Lower leg skin (tissue), 4 donors: ENCODE data around the gene NEURL1. TPM values are rescaled to one million over a fixed set of nuclear protein-coding genes. Genes with fewer than 3 reads are reported as not detected.

Experiments
- DNase-seq, 2 donors: peaks; one replicate each; pipeline ENCODE4 v3.0.0-alpha.2; 2019; ENCODE audit warnings: low spot score in 2 of 2
- H3K4me3 ChIP-seq: fragments of 200-600 bp; sonication (generic); 2 replicates; pipeline ENCODE4 v1.5.1; 2017; ENCODE audit warnings: mild to moderate bottlenecking, low read depth; ENCODE audit not compliant: poor library complexity, severe bottlenecking
- POLR2A ChIP-seq, 2 donors: fragments of 450-650 bp; IDR thresholded peaks; one replicate each; pipeline ENCODE4 v1.6.1; 2016 to 2017; ENCODE audit warnings: antibody characterized with exemption in 2 of 2, mild to moderate bottlenecking in 1 of 2, moderate library complexity in 1 of 2
- WGBS, 2 donors: methylation state at CpG; one replicate each; pipeline ENCODE4 v1.1.5; 2018; 5-methylcytosine and 5-hydroxymethylcytosine counted together
- intact Hi-C: fragments of 100-400 bp; cut with DNase I; formaldehyde crosslinking; loops from one replicate; pipeline ENCODE4 v1.15.0; 2023; ENCODE audit warnings: low total_unique reads
- total RNA-seq, 4 donors: library from RNA; depleted of rRNA; stranded (reverse); fragments of >200 nt; gene quantifications; one replicate each; pipeline ENCODE4 v1.1.0, GENCODE V29; 2016
- TF ChIP-seq, protein P1 (sequence below), 3 donors: fragments of 450-650 bp; IDR thresholded peaks; one replicate each; pipeline ENCODE4 v1.5.1; 2016; ENCODE audit warnings: antibody characterized with exemption in 3 of 3, mild to moderate bottlenecking in 3 of 3, moderate library complexity in 2 of 3

The NEURL1 gene
- total RNA-seq, 4 donors from 2014 or later = 0.13 to 0.23 (median 0.22) TPM; not detected in 1

DNA sequence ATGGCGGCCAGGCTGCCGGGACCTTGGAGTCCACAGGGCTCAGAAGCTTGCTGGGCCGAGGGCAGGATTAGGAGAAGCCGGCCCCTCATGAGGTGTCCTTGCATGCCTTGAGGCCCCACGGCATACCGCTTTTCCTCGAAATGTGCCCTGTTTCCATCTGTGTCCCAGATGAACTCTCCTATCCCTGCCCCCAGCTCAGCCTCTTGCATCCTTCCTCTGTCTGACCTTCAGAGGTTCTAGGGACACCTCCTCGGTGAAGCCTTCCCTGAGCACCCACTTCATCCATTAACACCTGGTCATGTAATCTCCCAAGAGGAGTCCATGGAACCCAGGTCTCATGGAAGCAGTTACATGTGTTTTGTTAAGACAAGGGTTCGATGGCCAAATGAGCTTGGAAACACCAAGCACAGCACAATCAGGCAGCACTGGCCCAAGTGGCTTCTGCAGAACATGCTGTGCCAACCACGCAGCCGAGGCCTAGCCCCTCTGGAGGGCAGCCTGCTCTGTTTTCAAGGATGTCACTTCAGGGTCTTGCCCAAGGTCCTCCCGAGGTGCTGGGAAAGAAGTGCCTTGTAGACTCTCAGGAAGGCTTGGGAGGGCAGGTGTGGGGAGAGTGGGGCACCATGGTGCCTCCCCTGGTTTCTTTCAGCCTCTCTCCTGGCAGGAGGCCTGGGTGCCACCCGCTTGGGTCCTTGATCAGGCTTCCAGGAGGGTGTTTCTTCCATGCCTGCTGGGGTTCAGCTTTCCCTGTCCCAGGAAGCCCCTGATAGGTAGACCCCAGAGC lies 124.3 kb downstream of the NEURL1 start:
- DNase-seq = no peak
- WGBS, 2 donors = 81 to 92% methylated on average over 12 to 13 of the region's 13 CpGs
- no peak overlapping the region for H3K4me3 ChIP-seq
- intact Hi-C loops = no loop called here
- TF ChIP-seq POLR2A (IDR thresholded peaks at IDR 0.05) = no peak
- TF ChIP-seq, protein P1, sequence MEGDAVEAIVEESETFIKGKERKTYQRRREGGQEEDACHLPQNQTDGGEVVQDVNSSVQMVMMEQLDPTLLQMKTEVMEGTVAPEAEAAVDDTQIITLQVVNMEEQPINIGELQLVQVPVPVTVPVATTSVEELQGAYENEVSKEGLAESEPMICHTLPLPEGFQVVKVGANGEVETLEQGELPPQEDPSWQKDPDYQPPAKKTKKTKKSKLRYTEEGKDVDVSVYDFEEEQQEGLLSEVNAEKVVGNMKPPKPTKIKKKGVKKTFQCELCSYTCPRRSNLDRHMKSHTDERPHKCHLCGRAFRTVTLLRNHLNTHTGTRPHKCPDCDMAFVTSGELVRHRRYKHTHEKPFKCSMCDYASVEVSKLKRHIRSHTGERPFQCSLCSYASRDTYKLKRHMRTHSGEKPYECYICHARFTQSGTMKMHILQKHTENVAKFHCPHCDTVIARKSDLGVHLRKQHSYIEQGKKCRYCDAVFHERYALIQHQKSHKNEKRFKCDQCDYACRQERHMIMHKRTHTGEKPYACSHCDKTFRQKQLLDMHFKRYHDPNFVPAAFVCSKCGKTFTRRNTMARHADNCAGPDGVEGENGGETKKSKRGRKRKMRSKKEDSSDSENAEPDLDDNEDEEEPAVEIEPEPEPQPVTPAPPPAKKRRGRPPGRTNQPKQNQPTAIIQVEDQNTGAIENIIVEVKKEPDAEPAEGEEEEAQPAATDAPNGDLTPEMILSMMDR (IDR thresholded peaks at IDR 0.05) = no peak

DNA sequence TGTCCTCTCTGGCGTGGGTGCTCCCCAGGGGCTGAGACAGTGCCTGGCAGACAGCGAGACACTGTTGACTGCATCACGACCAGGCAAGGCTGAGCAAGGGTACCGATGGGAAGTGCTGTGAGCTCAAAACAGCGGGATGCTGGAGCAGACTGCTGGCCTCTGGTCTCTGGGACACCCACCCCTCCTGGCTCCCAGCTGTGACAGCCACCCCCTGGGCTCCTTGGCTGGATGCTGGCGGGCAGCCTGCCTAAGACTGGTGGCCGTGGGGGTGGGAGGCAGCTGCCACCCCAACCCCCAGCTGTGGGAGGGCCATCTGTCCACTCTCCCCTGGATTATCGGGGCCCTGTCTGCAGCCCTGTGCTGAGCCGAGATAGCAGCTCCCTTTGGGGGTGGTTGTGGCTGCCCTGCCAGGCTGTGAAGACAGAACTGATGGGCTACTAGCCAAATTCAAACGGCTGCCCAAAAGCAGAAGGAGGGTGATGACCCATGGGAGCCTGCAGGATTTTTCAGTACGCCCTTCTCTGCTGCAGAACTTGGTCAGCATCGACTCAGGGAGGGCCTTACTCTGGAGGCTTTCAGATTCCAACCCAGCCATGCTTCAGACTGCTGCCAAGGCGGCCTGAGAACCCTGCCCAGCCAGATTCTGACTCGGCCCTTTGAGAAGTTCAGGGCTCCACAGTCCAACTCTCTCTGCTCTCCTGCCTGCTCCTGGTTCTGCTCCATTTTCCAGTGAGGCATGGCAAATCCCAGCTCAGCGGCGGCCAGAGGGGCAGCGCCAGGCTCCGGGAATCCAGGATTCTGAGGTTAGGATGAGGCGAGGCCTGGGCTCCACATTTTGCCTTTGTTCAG lies 125.3 kb downstream of the NEURL1 start:
- no peak overlapping the region for H3K4me3 ChIP-seq
- WGBS, 2 donors = 52 to 63% methylated on average over 18 to 19 of the region's 19 CpGs
- intact Hi-C loops = no loop called here
- TF ChIP-seq, protein P1 (IDR thresholded peaks at IDR 0.05) = no peak
- no peak for TF ChIP-seq POLR2A (IDR thresholded peaks at IDR 0.05)
- peak in 1 of 2 donors; percentile 64 for DNase-seq

- no peak for TF ChIP-seq POLR2A (IDR thresholded peaks at IDR 0.05)
- TF ChIP-seq, protein P1 (IDR thresholded peaks at IDR 0.05) = no peak
- no peak for DNase-seq
- WGBS, 2 donors = 69 to 76% methylated on average over 22 of the region's 22 CpGs
- intact Hi-C loops = no loop called here
- no peak overlapping the region for H3K4me3 ChIP-seq
Observed at GRCh38 chr10:103619424-103620351, 126.2 kb downstream of the NEURL1 start.

- H3K4me3 ChIP-seq = no peak overlapping the region
- intact Hi-C loops = no loop called here
- TF ChIP-seq POLR2A (IDR thresholded peaks at IDR 0.05) = no peak
- TF ChIP-seq, protein P1 (IDR thresholded peaks at IDR 0.05) = no peak
- no peak for DNase-seq
- WGBS, 2 donors = 68 to 69% methylated on average over 7 of the region's 7 CpGs
Observed at GRCh38 chr10:103620352-103620740, 126.8 kb downstream of the NEURL1 start.
